Stimulated activated CD8-positive, alpha-beta memory T cell treated with anti-CD3 and anti-CD28 coated beads, Interleukin-15, amount 100 ng/mL, for 4 hours (primary cell): ENCODE measurements around the gene AMD1.
"Not testable (repeated sequence)": the region's sequence is repeated elsewhere in the genome, so short reads cannot be mapped to it uniquely, and the experiment has no call there.

Source experiments
- DNase-seq, 2 donors: peaks; one replicate each; pipeline ENCODE4 v3.0.0-alpha.2; 2020; ENCODE audit warnings: low read depth in 2 of 2

Gene AMD1

GRCh38 chr6:110877569-110877968, 3.0 kb downstream of the AMD1 start:
- no peak for DNase-seq

DNA sequence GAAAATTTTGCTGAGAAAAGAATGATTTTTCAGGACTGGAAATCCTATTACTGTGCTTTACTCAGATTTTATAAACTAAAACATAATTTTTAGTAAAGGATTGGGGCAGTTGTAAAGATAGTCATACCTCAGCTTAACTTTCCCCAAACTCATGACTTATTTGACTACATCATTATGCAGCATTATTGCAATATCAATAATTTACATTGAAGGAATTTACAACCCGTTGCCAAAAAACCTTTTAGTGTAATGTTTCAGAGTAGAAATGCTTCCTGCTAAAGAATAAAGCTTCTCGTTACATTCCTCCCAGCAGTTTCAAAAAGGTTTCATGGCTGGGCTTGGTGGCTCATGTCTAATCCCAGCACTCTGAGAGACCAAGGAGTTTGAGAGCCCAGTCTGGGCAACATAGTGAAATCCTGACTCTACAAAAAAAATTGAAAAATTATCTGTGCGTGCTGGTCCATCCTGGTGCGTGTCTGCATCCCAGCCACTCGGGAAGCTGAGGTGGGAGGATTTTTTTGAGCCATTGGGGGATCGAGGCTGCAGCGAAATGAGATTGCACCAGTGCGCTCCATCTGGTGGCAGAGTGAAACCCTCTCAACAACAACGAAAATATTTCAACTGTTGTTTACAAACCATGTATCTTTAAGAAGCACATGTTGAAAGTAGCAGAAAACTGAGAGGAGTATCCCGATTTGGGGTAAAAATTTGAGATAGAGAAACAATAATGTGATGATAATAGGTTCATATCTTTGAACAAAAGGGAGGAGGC, 4.4 kb downstream of the AMD1 start:
- DNase-seq, result no peak

DNA sequence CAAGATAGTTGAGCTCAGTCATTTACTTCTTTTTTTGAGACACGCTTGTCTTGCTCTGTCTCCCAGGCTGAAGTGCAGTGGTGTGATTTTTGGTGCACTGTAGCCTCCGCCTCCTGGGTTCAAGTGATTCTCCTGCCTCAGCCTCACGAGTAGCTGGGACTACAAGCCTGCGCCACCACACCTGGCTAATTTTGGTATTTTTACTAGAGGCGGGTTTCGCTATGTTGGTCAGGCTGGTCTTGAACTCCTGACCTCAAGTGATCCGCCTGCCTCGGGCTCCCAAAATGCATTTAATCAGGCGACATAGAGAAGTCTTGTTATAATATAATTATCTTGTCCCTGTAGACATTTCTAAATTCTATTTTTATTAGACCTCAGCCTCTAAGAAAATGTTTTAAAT, 6.1 kb downstream of the AMD1 start:
- DNase-seq, result no peak

GRCh38 chr6:110881546-110882273, 7.1 kb downstream of the AMD1 start:
- DNase-seq, result no peak

DNA sequence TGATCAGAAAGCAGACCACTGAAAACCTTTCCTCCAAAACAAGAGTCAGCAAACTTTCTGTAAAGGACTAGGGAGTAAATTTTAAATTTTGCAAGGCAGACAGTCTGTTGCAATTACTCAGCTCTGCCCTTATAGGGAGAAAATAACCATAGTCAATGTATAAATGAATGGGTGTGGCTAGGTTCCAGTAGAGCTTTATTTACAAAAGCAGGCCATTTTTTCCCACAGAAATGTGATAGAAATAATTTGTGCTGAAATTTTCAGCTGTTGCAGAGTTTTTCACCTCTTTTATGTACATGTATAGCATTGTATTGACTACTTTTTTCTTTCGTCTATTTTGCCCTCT, 7.7 kb downstream of the AMD1 start:
- DNase-seq, result no peak

DNA sequence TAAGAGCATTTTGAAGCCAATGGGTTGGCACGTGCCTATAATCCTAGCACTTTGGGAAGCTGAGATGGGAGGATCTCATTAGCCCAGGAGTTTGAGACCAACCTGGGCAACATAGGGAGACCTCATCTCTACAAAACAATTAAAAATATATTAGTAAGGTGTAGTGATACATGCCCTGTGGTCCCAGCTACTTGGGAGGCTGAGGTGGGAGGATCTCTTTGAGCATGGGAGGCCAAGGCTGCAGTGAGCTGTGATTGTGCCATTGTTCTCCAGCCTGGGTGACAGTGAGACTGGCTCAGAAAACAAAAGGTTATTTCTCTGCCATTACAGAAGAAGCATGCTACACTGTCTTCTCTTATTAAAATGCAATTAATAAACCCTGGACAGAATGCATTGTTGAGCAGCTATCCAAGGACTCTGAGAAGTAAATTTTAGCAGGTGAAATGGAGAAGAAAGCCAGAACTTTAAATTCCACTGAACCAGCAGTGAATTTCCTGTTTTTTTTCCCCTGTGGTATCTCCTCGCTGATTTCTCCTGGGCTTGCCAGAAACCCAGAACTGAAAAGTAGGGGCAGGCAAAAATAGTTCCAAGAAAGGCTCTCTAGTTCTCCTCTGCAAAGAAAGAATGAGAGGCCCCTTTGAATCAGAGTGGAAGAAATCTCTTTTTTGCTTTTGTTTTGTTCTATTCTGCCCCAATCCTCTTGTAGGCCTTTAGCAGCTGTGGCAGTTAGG, 8.4 kb downstream of the AMD1 start:
- no peak for DNase-seq

- no peak for DNase-seq
Observed at GRCh38 chr6:110884321-110884720, 9.7 kb downstream of the AMD1 start.

GRCh38 chr6:110885526-110885925, 10.9 kb downstream of the AMD1 start:
- DNase-seq, result no peak

DNA sequence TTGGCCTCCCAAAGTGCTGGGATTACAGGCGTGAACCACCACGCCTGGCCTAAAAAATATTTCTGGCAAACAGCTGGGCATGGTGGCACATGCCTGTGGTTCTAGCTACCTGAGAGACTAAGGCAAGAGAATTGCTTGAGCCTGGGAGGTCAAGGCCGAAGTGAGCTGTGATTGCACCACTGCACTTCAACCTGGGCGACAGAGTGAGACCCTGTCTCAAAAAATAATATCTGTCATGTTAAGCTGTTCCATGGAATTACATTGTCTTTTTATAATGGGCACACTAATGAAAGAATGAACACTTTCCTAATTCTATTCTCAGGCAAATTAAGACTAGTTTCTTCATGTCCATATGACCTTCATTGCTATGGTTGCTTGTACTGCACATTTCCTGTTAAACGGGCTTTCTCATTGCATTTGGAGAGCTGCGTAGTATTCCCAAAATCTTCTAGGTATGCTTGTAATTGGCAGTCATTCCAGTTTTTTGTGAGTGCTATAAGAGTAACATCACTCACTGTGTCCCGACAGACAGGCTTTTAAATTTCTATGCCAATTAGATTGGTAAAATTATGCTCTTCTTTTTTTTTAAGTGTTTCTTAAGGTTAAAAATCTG, 12.1 kb downstream of the AMD1 start:
- no peak for DNase-seq

GRCh38 chr6:110890288-110890687, 15.7 kb downstream of the AMD1 start:
- no peak for DNase-seq

GRCh38 chr6:110895907-110896608, 21.5 kb downstream of the AMD1 start:
- no peak for DNase-seq

- no peak for DNase-seq
Observed at GRCh38 chr6:110897433-110897832, 22.8 kb downstream of the AMD1 start.

DNA sequence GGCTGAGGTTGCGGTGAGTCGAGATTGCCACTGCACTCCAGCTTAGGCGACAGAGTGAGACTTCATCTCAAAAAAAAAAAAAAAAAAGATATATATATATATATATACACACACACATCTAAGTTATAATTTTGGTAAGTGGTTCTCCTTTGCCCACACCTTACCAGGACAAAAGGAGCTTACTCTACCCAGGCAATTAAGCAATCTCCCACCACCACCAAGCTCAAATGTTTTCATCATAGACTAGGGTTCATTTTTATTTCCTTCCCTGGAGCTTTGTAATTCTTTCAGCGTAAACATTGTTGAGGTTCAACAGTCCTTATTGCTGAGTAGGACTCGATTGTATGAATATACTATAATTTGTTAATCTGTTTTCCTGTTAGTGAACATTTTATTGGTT, 23.5 kb downstream of the AMD1 start:
- DNase-seq, result no peak

- no peak for DNase-seq
Observed at GRCh38 chr6:110900028-110900598, 25.5 kb downstream of the AMD1 start.

- DNase-seq, result not testable (repeated sequence)
Observed at GRCh38 chr6:110901601-110902000, 27.0 kb downstream of the AMD1 start.

DNA sequence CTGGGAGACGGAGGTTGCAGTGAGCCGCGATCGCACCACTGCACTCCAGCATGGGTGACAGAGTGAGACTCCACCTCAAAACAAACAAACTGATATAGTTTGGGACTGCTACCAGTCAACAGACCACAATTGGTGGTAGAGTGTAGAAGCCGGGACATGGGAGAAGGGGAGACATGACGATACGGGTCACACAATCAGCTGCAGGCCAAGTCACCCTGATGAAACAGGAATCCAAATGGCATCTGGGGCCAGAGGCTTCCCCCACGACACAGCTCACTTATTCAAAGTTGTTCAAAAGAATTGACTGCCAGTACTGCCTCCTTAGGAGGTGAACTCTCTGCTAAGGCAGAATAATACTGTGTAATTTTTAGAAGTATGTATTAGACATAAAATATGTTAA, 27.5 kb downstream of the AMD1 start:
- no peak for DNase-seq

DNA sequence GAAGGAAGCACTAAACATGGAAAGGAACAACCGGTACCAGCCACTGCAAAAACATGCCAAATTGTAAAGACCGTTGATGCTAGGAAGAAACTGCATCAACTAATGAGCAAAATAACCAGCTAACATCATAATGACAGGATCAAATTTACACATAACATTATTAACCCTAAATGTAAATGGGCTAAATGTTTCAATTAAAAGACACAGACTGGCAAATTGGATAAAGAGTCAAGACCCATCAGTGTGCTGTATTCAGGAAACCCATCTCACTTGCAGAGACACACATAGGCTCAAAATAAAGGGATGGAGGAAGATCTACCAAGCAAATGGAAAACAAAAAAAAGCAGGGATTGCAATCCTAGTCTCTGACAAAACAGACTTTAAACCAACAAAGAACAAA, 31.7 kb downstream of the AMD1 start:
- DNase-seq, result not testable (repeated sequence)

- DNase-seq, result no peak
Observed at GRCh38 chr6:110930781-110931180, 56.2 kb downstream of the AMD1 start.

DNA sequence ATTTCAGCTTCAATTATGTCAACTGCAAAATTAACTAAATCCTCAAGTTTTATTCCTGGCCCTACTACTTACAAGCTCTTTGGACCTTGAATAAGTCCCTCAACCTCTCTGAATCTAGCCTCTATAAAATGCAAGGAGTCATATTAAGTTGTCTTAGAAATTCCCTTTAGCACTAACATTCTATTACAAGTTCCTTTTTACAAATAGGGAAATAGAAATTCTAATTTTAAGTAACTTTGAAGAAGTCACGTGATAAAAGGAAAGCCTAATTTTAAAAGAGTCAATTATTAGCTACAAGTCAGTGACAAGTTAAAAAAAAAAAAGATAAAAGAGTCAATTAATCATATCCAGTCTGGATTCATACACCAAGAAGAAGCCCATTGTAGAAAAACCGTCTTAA, 59.3 kb downstream of the AMD1 start:
- DNase-seq, result no peak

GRCh38 chr6:110934381-110934898, 59.9 kb downstream of the AMD1 start:
- DNase-seq, result no peak

- DNase-seq, result no peak
Observed at GRCh38 chr6:110935171-110935570, 60.6 kb downstream of the AMD1 start.
